Measurements from ENCODE around the gene EVI5. TPM values are rescaled to one million over a fixed set of nuclear protein-coding genes. Genes with fewer than 3 reads are reported as not detected.

The EVI5 gene
- 33.4 and 40.5 TPM in 2 replicates for total RNA-seq

GRCh38 chr1:92784639-92785500, at the start of gene EVI5:
Gene EVI5 (minus strand): TSS chr1:92785108. CDS start chr1:92736546, 48,562 bp downstream.

GRCh38 chr1:92831762-92832536, 47.0 kb upstream of the EVI5 start, which contains the start of gene RPL5:
Gene RPL5 (plus strand): TSS chr1:92832040. CDS start chr1:92832115, 75 bp downstream.

GRCh38 chr1:92486251-92487077, 298.4 kb downstream of the EVI5 start, which contains the start of gene GFI1:
Gene GFI1 (minus strand): TSS chr1:92486925. CDS start chr1:92483487, 3,438 bp downstream.

Other genes with a start within 250 kb of the EVI5 start
- gene RPL5, start 46.9 kb upstream of the EVI5 start, total RNA-seq: 1,190 and 1,272 TPM in 2 replicates
- gene DIPK1A, start 176.4 kb upstream of the EVI5 start, total RNA-seq: 15.3 and 16.2 TPM in 2 replicates